GM10847 (cell line): ENCODE data around the gene MYO19.

Experiments
- POLR2A ChIP-seq: IDR thresholded peaks from 2 replicates; pipeline ENCODE4 v1.6.1; 2011; ENCODE audit not compliant: insufficient read length; ENCODE audit errors: extremely low read depth

Gene MYO19

GRCh38 chr17:36461330-36462110 lies 73.1 kb downstream of the MYO19 start:
- TF ChIP-seq POLR2A: no peak

DNA sequence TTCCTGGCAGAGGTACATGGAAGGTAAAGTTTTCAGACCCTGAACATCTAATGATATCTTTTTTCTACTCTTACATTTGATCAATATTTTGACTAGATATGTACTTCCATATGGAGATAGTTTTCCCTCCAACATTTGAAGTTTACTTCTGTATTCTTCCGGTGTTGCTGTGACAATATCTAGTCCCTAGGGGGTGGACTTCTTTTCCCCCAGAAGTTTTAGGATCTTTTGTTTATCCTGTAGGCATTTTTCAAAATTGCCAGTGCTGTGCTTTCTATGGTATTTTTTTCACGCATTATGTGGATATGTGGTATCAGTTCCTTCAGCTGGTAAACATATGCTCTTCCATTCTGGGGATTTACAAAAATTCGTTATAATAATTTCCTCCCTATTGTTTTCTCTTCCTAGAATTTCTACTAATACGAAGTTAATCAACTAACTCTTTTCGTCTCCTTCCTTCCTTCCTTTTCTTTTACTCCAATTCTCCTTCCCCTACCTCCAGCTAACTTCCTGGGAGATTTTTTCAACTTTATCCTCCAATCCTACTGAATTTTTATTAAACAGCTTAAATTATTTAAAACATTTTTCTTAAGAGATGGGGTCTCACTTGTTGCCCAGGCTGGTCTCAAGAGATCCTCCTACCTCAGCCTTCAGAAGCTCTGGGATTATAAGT lies 74.3 kb downstream of the MYO19 start:
- TF ChIP-seq POLR2A: no peak

- TF ChIP-seq POLR2A: no peak
These were observed 75.1 kb downstream of the MYO19 start for GRCh38 chr17:36459601-36460000.

GRCh38 chr17:36459045-36459444 lies 75.6 kb downstream of the MYO19 start:
- TF ChIP-seq POLR2A: no peak
